VCaP (cell line): Measurements from ENCODE around the gene SIAH2.

Experiments
- H3K27ac ChIP-seq: fragments of 450-650 bp; 2 replicates; pipeline ENCODE4 v1.5.1; 2017
- TF ChIP-seq, protein P1 (sequence below): fragments of 450-650 bp; conservative IDR thresholded peaks from 2 replicates; pipeline ENCODE4 v1.5.1; 2017; ENCODE audit warnings: mild to moderate bottlenecking, moderate library complexity

Gene SIAH2

GRCh38 chr3:150771600-150771999 is 8.6 kb upstream of the SIAH2 start:
- H3K27ac ChIP-seq, result no peak overlapping the region
- TF ChIP-seq, protein P1, sequence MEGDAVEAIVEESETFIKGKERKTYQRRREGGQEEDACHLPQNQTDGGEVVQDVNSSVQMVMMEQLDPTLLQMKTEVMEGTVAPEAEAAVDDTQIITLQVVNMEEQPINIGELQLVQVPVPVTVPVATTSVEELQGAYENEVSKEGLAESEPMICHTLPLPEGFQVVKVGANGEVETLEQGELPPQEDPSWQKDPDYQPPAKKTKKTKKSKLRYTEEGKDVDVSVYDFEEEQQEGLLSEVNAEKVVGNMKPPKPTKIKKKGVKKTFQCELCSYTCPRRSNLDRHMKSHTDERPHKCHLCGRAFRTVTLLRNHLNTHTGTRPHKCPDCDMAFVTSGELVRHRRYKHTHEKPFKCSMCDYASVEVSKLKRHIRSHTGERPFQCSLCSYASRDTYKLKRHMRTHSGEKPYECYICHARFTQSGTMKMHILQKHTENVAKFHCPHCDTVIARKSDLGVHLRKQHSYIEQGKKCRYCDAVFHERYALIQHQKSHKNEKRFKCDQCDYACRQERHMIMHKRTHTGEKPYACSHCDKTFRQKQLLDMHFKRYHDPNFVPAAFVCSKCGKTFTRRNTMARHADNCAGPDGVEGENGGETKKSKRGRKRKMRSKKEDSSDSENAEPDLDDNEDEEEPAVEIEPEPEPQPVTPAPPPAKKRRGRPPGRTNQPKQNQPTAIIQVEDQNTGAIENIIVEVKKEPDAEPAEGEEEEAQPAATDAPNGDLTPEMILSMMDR, result no peak

- TF ChIP-seq, protein P1, result no peak
- no peak overlapping the region for H3K27ac ChIP-seq
Measured at GRCh38 chr3:150770681-150771080, 7.7 kb upstream of the SIAH2 start.

- no peak overlapping the region for H3K27ac ChIP-seq
- TF ChIP-seq, protein P1, result no peak
Measured at GRCh38 chr3:150766742-150767141, 3.8 kb upstream of the SIAH2 start.

GRCh38 chr3:150765949-150766720 is 3.2 kb upstream of the SIAH2 start:
- H3K27ac ChIP-seq, result no peak overlapping the region

GRCh38 chr3:150764967-150765366 is 2.0 kb upstream of the SIAH2 start:
- H3K27ac ChIP-seq, result peak overlapping the region; percentile 89; the same call in 1 of the 2 replicates
- TF ChIP-seq, protein P1, result no peak

More at GRCh38 chr3:150765949-150766720, 3.2 kb upstream of the SIAH2 start:
- TF ChIP-seq, protein P1, result no peak

GRCh38 chr3:150764566-150764965 is 1.6 kb upstream of the SIAH2 start:
- peak overlapping the region; percentile 89 for H3K27ac ChIP-seq
- TF ChIP-seq, protein P1, result no peak

GRCh38 chr3:150763841-150764483 is 993 bp upstream of the SIAH2 start:
- TF ChIP-seq, protein P1, result peak; percentile 74
- peak overlapping the region; percentile 89 for H3K27ac ChIP-seq
